GM12878 (cell line): Measurements from ENCODE around the gene NISCH. TPM values are rescaled to one million over a fixed set of nuclear protein-coding genes. Genes with fewer than 3 reads are reported as not detected.

Source experiments
- ATAC-seq: fragments of 200-7000 bp; cut with Tn5 transposase; 3 replicates; pipeline ENCODE4 v1.9.1; 2020; ENCODE audit warnings: mild to moderate bottlenecking, moderate library complexity
- BruUV-seq: library from RNA; stranded (reverse); fragments of 400-500 nt; replicated peaks from 2 replicates; lab custom pipeline; 2021; lab: Mats Ljungman, UMichigan
- CTCF ChIA-PET: fragments of 300-600 bp; sonication (Branson Sonifier 250); formaldehyde crosslinking; extraction: SDS; loops from one replicate; lab custom pipeline; 2021; ENCODE audit warnings: inconsistent platforms; lab: Yijun Ruan, JAX
- POLR2A ChIA-PET: fragments of 350-600 bp; formaldehyde crosslinking; extraction: SDS; loops from one replicate; lab custom pipeline; 2021; ENCODE audit warnings: inconsistent platforms; lab: Charles Lee
- RAD21 ChIA-PET: fragments of 300-600 bp; sonication (Branson Sonifier 250); formaldehyde crosslinking; loops from one replicate; lab custom pipeline; 2023; ENCODE audit warnings: antibody characterized with exemption; ENCODE audit not compliant: unreplicated experiment; lab: Charles Lee
- SMC1A ChIA-PET: fragments of 300-600 bp; sonication (Branson Sonifier 250); formaldehyde crosslinking; loops from one replicate; lab custom pipeline; 2023; ENCODE audit not compliant: unreplicated experiment, uncharacterized antibody; lab: Charles Lee
- DNase-seq: peaks from one replicate; pipeline ENCODE4 v3.0.0-alpha.2; 2011; ENCODE audit warnings: low read depth, low spot score
- FAIRE-seq: peaks from 3 replicates; lab custom pipeline; 2011; peaks lifted over from hg19 to GRCh38; lab: Jason Lieb, UNC
- H2AFZ ChIP-seq: 2 replicates; pipeline ENCODE4 v1.6.0; 2011; ENCODE audit warnings: low read depth, low read length, control low read depth; ENCODE audit not compliant: control insufficient read depth
- H3K27ac ChIP-seq: 2 replicates; pipeline ENCODE4 v1.5.1; 2011; ENCODE audit warnings: control low read depth; ENCODE audit not compliant: control insufficient read depth, insufficient read depth
- H3K27me3 ChIP-seq, 2 experiments: replicated peaks in 1 of 2; 2 replicates each; pipeline versions ENCODE4 v1.6.0 to v1.6.1; 2011; ENCODE audit warnings: low read length in 1 of 2; ENCODE audit not compliant: control insufficient read depth in 2 of 2, insufficient read depth in 2 of 2
- H3K36me3 ChIP-seq, 2 experiments: 2 replicates each; pipeline ENCODE4 v1.5.1; 2011; ENCODE audit warnings: low read length in 1 of 2; ENCODE audit not compliant: control insufficient read depth in 2 of 2, insufficient read depth in 2 of 2
- H3K4me1 ChIP-seq: 2 replicates; pipeline ENCODE4 v1.6.1; 2011; ENCODE audit warnings: mild to moderate bottlenecking, low read length, moderate library complexity, mixed read lengths; ENCODE audit not compliant: control insufficient read depth, insufficient read depth
- H3K4me2 ChIP-seq: 2 replicates; pipeline ENCODE4 v1.6.0; 2011; ENCODE audit warnings: control low read depth; ENCODE audit not compliant: control insufficient read depth, insufficient read depth
- H3K4me3 ChIP-seq: fragments of 200-600 bp; sonication (generic); 2 replicates; pipeline ENCODE4 v1.5.1; 2016
- H3K79me2 ChIP-seq: 2 replicates; pipeline ENCODE4 v1.6.0; 2011; ENCODE audit warnings: low read length; ENCODE audit not compliant: control insufficient read depth, insufficient read depth
- H3K9ac ChIP-seq: 2 replicates; pipeline ENCODE4 v1.8.0; 2011; ENCODE audit warnings: low read length, control low read depth, mixed read lengths; ENCODE audit not compliant: control insufficient read depth, insufficient read depth
- H3K9me3 ChIP-seq: replicated peaks from 3 replicates; pipeline ENCODE4 v1.5.1; 2011; ENCODE audit warnings: mild to moderate bottlenecking, low read length; ENCODE audit not compliant: control insufficient read depth, insufficient read depth
- H4K20me1 ChIP-seq: 2 replicates; pipeline ENCODE4 v1.6.0; 2011; ENCODE audit not compliant: control insufficient read depth, insufficient read depth
- CREB1 ChIP-seq: IDR thresholded peaks from 2 replicates; pipeline ENCODE4 v1.6.1; 2012; ENCODE audit warnings: low read depth, mild to moderate bottlenecking, inconsistent platforms
- E2F4 ChIP-seq: IDR thresholded peaks from 2 replicates; pipeline ENCODE4 v1.6.1; 2012; ENCODE audit warnings: low read depth, low read length, improper control_type of control experiment
- ETV6 ChIP-seq, 2 experiments: fragments of 450-650 bp in 1 of 2; IDR thresholded peaks in 1 of 2; conservative IDR thresholded peaks in 1 of 2; 2 replicates each; pipeline ENCODE4 v1.6.1; 2014; ENCODE audit warnings: antibody characterized with exemption in 1 of 2, borderline replicate concordance in 1 of 2, low read depth in 1 of 2, mild to moderate bottlenecking in 1 of 2, moderate library complexity in 1 of 2
- GATAD2B ChIP-seq: fragments of 450-650 bp; conservative IDR thresholded peaks from 2 replicates; pipeline ENCODE4 v1.6.1; 2017; ENCODE audit warnings: low read depth, mild to moderate bottlenecking, moderate library complexity
- HDGF ChIP-seq: fragments of 450-650 bp; IDR thresholded peaks from 2 replicates; pipeline ENCODE4 v1.6.1; 2016; ENCODE audit warnings: antibody characterized with exemption
- HSF1 ChIP-seq: fragments of 150-350 bp; IDR thresholded peaks from 2 replicates; pipeline ENCODE4 v1.6.1; 2014; ENCODE audit warnings: mild to moderate bottlenecking, low read depth, low read length
- MYC ChIP-seq: IDR thresholded peaks from 2 replicates; pipeline ENCODE4 v1.6.1; 2011; ENCODE audit warnings: mild to moderate bottlenecking, low read length, moderate library complexity, inconsistent platforms; ENCODE audit not compliant: insufficient read depth, insufficient replicate concordance, insufficient read length, severe bottlenecking
- PBX3 ChIP-seq: IDR thresholded peaks from 2 replicates; pipeline ENCODE4 v1.6.1; 2011; ENCODE audit warnings: mild to moderate bottlenecking, low read depth, low read length, moderate library complexity; ENCODE audit not compliant: insufficient replicate concordance
- RAD21 ChIP-seq: IDR thresholded peaks from 2 replicates; pipeline ENCODE4 v1.6.1; 2011; ENCODE audit warnings: mild to moderate bottlenecking, low read depth, low read length, moderate library complexity; ENCODE audit not compliant: insufficient read depth
- RB1 ChIP-seq: fragments of 450-650 bp; formaldehyde crosslinking; IDR thresholded peaks from 2 replicates; pipeline ENCODE4 v1.6.1; 2017; ENCODE audit warnings: mild to moderate bottlenecking, borderline replicate concordance
- SMAD1 ChIP-seq: fragments of 450-650 bp; IDR thresholded peaks from 2 replicates; pipeline ENCODE4 v1.6.1; 2018; ENCODE audit warnings: mild to moderate bottlenecking, low read depth; ENCODE audit not compliant: partially characterized antibody
- SUZ12 ChIP-seq: fragments of 200-600 bp; sonication (generic); IDR thresholded peaks from one replicate; pipeline ENCODE4 v1.6.1; 2018; ENCODE audit warnings: antibody characterized with exemption, mild to moderate bottlenecking; ENCODE audit not compliant: unreplicated experiment
- TARDBP ChIP-seq: IDR thresholded peaks from 2 replicates; pipeline ENCODE4 v1.6.1; 2016; ENCODE audit warnings: borderline replicate concordance
- ZBTB11 ChIP-seq: fragments of 450-650 bp; formaldehyde crosslinking; IDR thresholded peaks from 2 replicates; pipeline ENCODE4 v1.5.0; 2022; ENCODE audit warnings: mild to moderate bottlenecking, missing genetic modification characterization
- ZNF24 ChIP-seq: fragments of 450-650 bp; IDR thresholded peaks from 2 replicates; pipeline ENCODE4 v1.6.1; 2017; ENCODE audit warnings: antibody characterized with exemption, mild to moderate bottlenecking
- ZZZ3 ChIP-seq: IDR thresholded peaks from 2 replicates; pipeline ENCODE4 v1.6.1; 2011; ENCODE audit warnings: low read depth; ENCODE audit not compliant: control insufficient read depth, insufficient read length
- WGBS: methylation state at CpG from one replicate; pipeline ENCODE4 v1.1.6; 2016; ENCODE audit warnings: low lambda C conversion rate; ENCODE audit not compliant: insufficient replicate concordance, insufficient coverage; ENCODE audit errors: missing lambda C conversion rate; 5-methylcytosine and 5-hydroxymethylcytosine counted together
- in situ Hi-C: fragments of 300-500 bp; cut with MboI; formaldehyde crosslinking; loops from 9 replicates; pipeline ENCODE4 v1.14.3; 2018; ENCODE audit warnings: mixed read lengths
- intact Hi-C: fragments of 100-400 bp; cut with micrococcal nuclease; formaldehyde crosslinking; loops from one replicate; pipeline ENCODE4 v1.14.2; 2022; ENCODE audit not compliant: unreplicated experiment
- polyA plus RNA-seq, 11 experiments: library from polyadenylated mRNA; depleted of rRNA in 4 of 11; unstranded in 6 of 11; stranded (reverse) in 5 of 11; fragments of >200 nt; fragmentation: Nextera tagmentation in 4 of 11; fragmentation: Illumina TruSeq in 1 of 11; extraction: Ambion mirVana in 4 of 11; extraction: Trizol in 1 of 11; gene quantifications; 1 replicate in 1 of 11; 2 replicates in 10 of 11; pipeline versions ENCODE4 v1.2.1 to v1.2.3, GENCODE V29; 2011 to 2016; ENCODE audit warnings: inconsistent platforms in 2 of 11, missing spikeins in 2 of 11, low read depth in 1 of 11
- total RNA-seq, 4 experiments: library from RNA; depleted of rRNA in 3 of 4; stranded (reverse); fragments of >200 nt in 3 of 4; fragmentation: Illumina TruSeq in 1 of 4; extraction: Trizol in 1 of 4; gene quantifications; 2 replicates each; pipeline versions ENCODE4 v1.2.1 to v1.2.3, GENCODE V29; 2013 to 2021

NISCH gene
- total and polyA plus RNA-seq, 10 of the 15 experiments (the other 5 are each of a cell fraction or from before 2014, with no cell fraction given): 0.76 to 52.5 (median 24.6) TPM

- Histone ChIP-seq H3K9me3 (no peaks in the 10 kb centered on the region), H3K4me2 (peak overlapping the region; percentile 92), H3K4me1 (peaks cover 13% of the 10 kb centered on the region), H3K27ac (peak overlapping the region; percentile 36), H3K36me3 (peaks cover 0 to 8% of the 10 kb centered on the region in 2 experiments; a peak in 2 of 4 replicates), H3K4me3 (peak overlapping the region; percentile 81), H3K9ac (peak overlapping the region; percentile 74), H3K79me2 (peaks cover 39% of the 10 kb centered on the region), H4K20me1 (no peaks in the 10 kb centered on the region), H2AFZ (0 out of 2 replicates have a peak overlapping the region, but pooled peaks have one; percentile 13), H3K27me3 (no peaks in the 10 kb centered on the region)
- in situ Hi-C loops (no loop called here), intact Hi-C loops (no loop called here)
- POLR2A ChIA-PET: interaction anchor here (0.6 to 1.0 kb wide), 3 partner anchors 10 to 238 kb away, joined by 3 to 4 read pairs (median 3); partner anchors contain the start of gene NEK4
- RAD21 ChIA-PET: interaction anchor here (0.5 kb wide), 1 partner anchor 1032 kb away, joined by 3 read pairs; no protein-coding TSS in a partner anchor
- CTCF ChIA-PET: interaction anchor here (0.6 kb wide), 1 partner anchor 32 kb away, joined by 3 read pairs; no protein-coding TSS in a partner anchor
- peak; percentile 5 for ATAC-seq
- SMC1A ChIA-PET: no interaction called here
- no TSS peak for BruUV-seq
- peak; percentile 59 for FAIRE-seq
- 5% methylated on average over 5 of the region's 5 CpGs for WGBS
- DNase-seq: no peak
- TF ChIP-seq ZBTB11 (CRISPR knock-in tag) (no peak), RAD21 (no peak), TARDBP (no peak), RB1 (no peak), SUZ12 (no peak), HSF1 (no peak), ETV6 (conservative IDR thresholded peaks at IDR 0.05 in 1 of 2, IDR thresholded peaks at IDR 0.05 in 1 of 2; ENCODE audit: borderline replicate concordance in 1 of 2, low read depth in 1 of 2) (no peak), ZZZ3 (no peak), HDGF (no peak), GATAD2B (no peak), PBX3 (no peak), E2F4 (no peak), SMAD1 (peak; percentile 41), MYC (no peak), ZNF24 (no peak), CREB1 (peak; percentile 57)
Measured at GRCh38 chr3:52532517-52532837, 77.1 kb downstream of the NISCH start.
